Liver (tissue), 3 donors: ENCODE data around the gene MRPS16.

Experiments used
- CTCF ChIP-seq: fragments of 150-350 bp; IDR thresholded peaks from 2 replicates; pipeline ENCODE4 v1.5.1; 2017; ENCODE audit warnings: improper control_type of control experiment, low read depth, low read length; ENCODE audit not compliant: missing input control
- FOXA1 ChIP-seq: IDR thresholded peaks from 2 replicates; pipeline ENCODE4 v1.6.1; 2016; ENCODE audit warnings: antibody characterized with exemption
- MAX ChIP-seq: IDR thresholded peaks from 2 replicates; pipeline ENCODE4 v1.6.1; 2016; ENCODE audit warnings: antibody characterized with exemption
- RAD21 ChIP-seq, 2 donors: IDR thresholded peaks; 2 replicates each; pipeline ENCODE4 v1.6.1; 2016; ENCODE audit warnings: antibody characterized with exemption in 2 of 2, mild to moderate bottlenecking in 2 of 2
- REST ChIP-seq: IDR thresholded peaks from 2 replicates; pipeline ENCODE4 v1.6.1; 2016; ENCODE audit warnings: antibody characterized with exemption, mild to moderate bottlenecking
- SP1 ChIP-seq: IDR thresholded peaks from 2 replicates; pipeline ENCODE4 v1.6.1; 2018; ENCODE audit warnings: antibody characterized with exemption, mild to moderate bottlenecking
- TAF1 ChIP-seq: conservative IDR thresholded peaks from 2 replicates; pipeline ENCODE4 v1.6.1; 2016; ENCODE audit warnings: antibody characterized with exemption, mild to moderate bottlenecking
- ZBTB33 ChIP-seq: IDR thresholded peaks from 2 replicates; pipeline ENCODE4 v1.6.1; 2016; ENCODE audit warnings: antibody characterized with exemption
- donor health status: healthy.
- donor health status: healthy.

GRCh38 chr10:73206385-73206784 is 46.1 kb downstream of the MRPS16 start:
- TF ChIP-seq CTCF (no peak), REST (no peak), MAX (no peak), ZBTB33 (no peak), RAD21 (IDR thresholded peaks at IDR 0.05) (no peak), SP1 (no peak), TAF1 (no peak), FOXA1 (no peak)
